Raji (cell line): ENCODE measurements around the gene ZBTB45.

Experiments
- POLR2A ChIP-seq: IDR thresholded peaks from 2 replicates; pipeline ENCODE4 v1.6.1; 2011; ENCODE audit warnings: low read depth, low read length, control low read depth; ENCODE audit not compliant: insufficient read depth

ZBTB45 gene

DNA sequence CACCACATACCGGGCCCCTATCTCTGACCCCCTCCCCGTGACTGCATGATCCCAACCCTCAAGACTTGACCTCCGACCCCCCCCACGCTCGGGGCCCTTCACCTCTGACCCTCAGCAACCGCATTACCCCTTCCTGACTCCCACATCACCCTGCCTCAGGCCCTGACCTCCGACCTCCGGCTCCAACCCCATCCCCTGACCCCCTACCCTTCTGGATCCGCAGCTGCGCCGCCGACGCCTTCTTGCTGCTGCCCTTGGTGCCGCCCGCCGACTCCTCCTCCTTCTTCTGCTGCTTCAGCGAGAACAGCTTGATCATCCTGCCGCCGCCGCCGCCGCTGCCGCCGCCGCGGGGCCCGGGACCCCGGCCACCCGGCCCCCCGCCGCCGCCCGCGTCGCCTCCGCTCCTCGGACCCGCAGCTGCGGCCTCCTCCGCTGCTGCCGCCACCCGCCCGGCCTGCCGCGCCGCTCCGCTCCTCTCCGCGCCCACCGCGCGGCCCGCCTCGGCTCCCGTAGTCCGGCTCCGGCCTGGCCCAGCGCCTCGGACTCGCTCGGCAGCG is 38.5 kb upstream of the ZBTB45 start, which contains the start of gene UBE2M:
Gene UBE2M, minus strand, starts transcription at position 546 of the 557 bp plus-strand sequence. Its CDS starts 230 bp downstream, at position 316.
- TF ChIP-seq POLR2A: no peak

DNA sequence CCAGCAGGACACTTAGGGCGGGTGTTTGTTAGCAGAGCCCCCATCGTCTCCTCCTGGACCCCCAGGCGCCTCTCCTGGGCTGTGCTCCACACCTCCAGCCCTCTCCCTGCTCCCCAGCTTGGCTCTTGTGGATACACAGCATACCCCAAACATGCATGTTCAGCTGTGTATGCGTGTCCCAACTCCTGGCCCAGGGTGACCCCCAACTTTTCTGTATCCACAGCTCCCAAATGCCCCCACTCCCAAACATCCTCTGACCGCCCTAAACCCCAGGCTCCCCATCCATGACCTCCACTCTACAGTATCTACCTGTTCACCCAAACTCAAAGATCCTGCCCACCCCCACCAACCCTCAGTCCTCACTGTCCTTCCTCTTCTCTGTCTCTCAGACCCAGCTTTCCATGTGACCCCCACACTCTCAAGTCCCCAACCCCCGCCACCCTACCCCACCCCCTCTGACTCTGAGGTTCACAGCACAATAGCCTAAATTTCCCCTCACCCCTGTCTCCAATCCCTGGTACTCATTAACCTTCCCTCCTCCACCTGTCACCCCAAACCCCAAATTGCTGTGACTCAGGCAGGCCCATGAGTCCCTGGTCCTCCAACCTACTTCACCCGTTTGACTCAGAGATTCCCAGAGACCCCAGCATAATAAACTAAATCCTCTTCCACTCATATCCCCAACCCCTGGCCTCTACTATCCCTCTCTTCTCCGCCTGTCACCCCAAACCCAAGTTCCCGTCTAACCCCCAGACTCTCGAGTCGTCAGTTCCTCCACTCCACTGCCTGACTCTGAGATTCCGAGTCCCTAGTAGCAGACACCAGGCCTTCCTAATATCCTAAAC is 37.8 kb upstream of the ZBTB45 start:
- TF ChIP-seq POLR2A: no peak

- no peak for TF ChIP-seq POLR2A
Observed at GRCh38 chr19:58556622-58557220, 37.1 kb upstream of the ZBTB45 start.

- no peak for TF ChIP-seq POLR2A
Observed at GRCh38 chr19:58555920-58556621, 36.5 kb upstream of the ZBTB45 start.

DNA sequence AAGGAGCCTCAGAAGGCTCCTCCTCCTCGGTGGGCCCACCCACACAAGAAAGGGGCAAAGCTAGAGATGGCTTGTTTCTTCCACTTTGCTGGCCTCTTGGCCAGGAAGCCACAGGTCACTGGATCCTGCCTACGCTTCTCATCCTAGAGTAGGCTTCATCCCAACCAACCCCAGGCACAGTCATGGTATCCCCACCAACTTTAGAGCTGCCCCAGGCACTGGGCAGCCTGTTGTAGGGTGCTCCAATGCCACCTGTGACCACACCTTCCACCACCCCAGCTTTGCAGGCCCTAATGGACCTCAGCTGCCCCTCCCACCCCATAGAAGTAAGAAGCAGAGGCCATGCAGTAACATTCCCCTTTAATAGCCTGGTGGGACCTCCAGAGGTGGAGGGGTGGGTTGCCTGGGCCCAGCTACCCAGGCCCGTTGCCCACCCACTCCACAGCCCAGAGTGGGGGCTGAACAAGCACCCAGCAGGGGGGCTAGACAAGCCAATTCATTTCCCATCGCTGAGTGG is 35.8 kb upstream of the ZBTB45 start:
- no peak for TF ChIP-seq POLR2A

- peak; percentile 82 for TF ChIP-seq POLR2A
Observed at GRCh38 chr19:58554494-58555368, 35.1 kb upstream of the ZBTB45 start, which contains the start of gene CHMP2A. Gene CHMP2A, minus strand, starts transcription at chr19:58555105. Its CDS starts 893 bp downstream, at chr19:58554212.

DNA sequence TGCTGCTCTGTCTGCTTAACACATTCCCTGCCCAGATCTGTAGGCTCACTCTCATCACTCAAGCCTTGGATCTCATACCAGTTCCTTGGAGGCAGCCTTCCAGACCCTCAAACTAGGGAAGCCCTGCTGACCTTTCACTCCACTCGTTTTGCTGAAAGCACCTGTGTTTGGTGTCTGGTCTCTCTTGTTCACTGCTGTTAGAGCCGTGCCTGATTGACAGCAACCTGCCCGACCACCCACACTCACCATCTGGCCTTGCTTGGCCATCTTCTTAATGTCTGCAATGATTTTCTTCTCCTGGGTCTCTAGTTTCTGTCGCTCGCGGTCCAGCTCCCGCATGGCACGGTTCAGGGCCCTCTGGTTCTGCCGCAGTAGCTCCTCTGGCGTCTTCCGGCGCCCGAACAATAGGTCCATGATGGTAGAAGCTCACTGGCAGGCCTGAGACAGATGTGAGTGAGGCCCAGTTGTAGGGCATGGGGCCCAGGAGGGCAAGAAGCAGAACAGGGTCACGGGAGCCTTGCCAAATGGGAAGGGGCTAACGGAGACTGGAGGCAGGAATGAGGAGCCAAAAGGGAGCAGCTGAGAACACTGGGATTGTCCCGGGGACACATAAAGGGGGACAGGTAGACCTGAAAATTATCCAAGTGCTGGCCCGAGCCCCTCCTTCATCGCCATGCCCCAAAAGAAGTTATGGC is 34.3 kb upstream of the ZBTB45 start:
- TF ChIP-seq POLR2A: no peak

DNA sequence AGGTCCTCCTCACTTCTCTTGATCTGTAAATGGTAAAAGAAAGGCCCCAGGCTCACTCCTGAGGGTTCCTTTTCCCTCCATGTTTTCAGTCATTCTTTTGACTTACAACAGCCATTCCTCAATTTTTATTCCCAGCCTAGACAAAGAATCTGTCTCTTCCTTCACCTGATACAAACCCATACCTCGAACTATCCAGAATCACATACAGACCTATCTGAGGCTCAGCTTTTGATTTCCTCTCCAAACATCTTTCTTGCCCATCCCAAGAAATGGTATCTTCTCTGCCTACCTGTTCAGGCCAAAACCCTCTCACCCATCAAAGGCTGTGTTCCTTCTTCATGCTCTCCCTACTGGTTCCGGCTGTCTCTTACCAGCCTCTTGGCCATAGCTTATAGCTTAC is 33.0 kb upstream of the ZBTB45 start:
- no peak for TF ChIP-seq POLR2A

DNA sequence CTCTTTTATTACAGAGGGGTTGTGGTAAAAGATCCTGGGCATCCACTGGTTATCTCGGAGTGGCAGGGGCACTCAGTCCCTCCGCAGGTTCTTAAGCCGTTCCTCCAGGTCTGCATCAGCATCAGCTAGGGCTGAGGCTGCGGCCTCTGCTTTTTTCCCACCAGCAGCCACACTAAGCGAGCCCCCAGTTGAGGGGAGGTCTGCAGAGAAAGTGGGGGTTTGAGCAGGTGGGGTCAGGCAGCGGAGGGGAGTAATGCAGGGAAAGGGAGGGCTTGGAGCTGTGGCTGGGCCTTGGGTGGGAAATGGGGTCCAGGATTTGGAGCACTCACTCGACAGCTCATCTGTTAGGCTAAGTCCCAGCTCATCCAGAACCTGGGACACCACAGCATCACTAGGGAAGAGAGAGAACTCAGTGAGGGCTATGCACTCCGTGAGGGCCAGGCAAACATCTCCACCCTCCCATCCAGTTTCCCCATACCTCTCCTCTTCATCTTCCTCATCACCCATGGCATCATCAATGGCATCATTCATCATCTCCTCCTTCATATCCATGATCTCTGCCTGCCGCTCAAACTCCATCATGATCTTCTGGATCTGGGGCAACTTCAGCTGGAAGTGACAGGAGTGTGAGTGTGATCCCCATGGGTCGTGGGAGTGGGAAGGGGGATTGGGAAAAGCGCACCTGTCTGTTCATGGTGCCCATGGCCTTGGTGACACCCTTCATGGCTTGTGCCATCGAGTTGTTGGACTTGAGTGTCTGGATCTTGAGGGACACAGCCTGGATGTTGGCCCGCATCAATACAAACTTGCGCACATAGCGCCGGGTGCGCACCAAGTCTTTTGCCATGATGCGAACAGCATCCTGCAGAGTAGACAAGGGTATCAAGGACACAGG is 32.2 kb upstream of the ZBTB45 start:
- TF ChIP-seq POLR2A: no peak

DNA sequence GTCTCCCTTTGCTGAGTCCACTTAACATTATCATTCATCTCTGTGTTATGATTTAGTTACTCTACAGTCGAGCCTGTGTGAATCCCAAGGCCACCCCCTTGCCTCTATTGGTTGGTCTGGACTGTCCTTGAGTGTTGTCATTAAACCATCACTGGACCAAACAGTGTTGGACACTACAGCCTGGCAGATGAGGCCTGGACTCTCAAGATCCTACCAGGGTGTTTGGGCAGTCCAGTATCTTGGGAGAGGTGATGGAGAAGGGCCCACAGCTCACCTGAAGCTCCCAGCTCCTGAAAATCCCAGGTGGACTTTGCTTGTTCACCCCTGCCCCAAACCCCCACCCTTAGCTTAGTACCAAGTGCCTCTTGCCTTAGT is 31.5 kb upstream of the ZBTB45 start:
- no peak for TF ChIP-seq POLR2A

GRCh38 chr19:58550362-58551122 is 30.9 kb upstream of the ZBTB45 start:
- no peak for TF ChIP-seq POLR2A
